Measurements from ENCODE around the gene ZFYVE26. TPM values are rescaled to one million over a fixed set of nuclear protein-coding genes. Genes with fewer than 3 reads are reported as not detected.

The ZFYVE26 gene
- total RNA-seq, 1 donor: 37.6 TPM

DNA sequence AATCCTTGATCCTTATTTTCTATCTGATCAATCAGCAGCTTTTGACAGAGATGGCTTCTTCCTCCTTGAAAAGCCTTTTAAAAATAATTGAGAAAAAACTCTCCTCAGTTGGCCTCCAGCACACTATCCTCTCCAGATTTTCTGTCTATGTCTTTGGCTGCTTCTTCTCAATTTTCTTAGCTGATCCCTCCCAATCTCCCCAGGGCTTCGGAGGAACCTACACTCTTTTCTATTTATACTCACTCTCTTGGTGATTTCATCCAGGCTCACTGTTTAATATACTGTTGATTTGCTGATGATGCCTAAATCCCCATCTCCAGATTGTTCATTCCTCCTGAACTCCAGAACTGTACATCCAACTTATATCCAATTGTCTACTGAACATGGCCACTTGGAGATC is 59.9 kb downstream of the ZFYVE26 start:
- Histone ChIP-seq H3K27me3 (ENCODE audit: insufficient read depth, low read length) (no peaks in the 10 kb centered on the region), H3K36me3 (ENCODE audit: insufficient read depth, low read length) (peaks cover 43% of the 10 kb centered on the region), H3K79me2 (ENCODE audit: insufficient read depth, low read length) (no peaks in the 10 kb centered on the region), H3K4me2 (ENCODE audit: insufficient read depth, low read length) (no peak overlapping the region), H2AFZ (ENCODE audit: low read length) (no peak overlapping the region), H3K27ac (ENCODE audit: low read depth, low read length) (no peak overlapping the region), H4K20me1 (ENCODE audit: insufficient read depth, low read length) (no peaks in the 10 kb centered on the region), H3K4me1 (ENCODE audit: insufficient read depth, low read length) (no peaks in the 10 kb centered on the region), H3K9me3 (ENCODE audit: low read depth, low read length) (no peaks in the 10 kb centered on the region), H3K4me3 (ENCODE audit: insufficient read depth, low read length) (no peak overlapping the region)
- DNase-seq (ENCODE audit: insufficient read length, low spot score, missing footprints): no peak
- TF ChIP-seq, protein P1, sequence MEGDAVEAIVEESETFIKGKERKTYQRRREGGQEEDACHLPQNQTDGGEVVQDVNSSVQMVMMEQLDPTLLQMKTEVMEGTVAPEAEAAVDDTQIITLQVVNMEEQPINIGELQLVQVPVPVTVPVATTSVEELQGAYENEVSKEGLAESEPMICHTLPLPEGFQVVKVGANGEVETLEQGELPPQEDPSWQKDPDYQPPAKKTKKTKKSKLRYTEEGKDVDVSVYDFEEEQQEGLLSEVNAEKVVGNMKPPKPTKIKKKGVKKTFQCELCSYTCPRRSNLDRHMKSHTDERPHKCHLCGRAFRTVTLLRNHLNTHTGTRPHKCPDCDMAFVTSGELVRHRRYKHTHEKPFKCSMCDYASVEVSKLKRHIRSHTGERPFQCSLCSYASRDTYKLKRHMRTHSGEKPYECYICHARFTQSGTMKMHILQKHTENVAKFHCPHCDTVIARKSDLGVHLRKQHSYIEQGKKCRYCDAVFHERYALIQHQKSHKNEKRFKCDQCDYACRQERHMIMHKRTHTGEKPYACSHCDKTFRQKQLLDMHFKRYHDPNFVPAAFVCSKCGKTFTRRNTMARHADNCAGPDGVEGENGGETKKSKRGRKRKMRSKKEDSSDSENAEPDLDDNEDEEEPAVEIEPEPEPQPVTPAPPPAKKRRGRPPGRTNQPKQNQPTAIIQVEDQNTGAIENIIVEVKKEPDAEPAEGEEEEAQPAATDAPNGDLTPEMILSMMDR (IDR thresholded peaks at IDR 0.05; ENCODE audit: extremely low read depth, low read depth, low read length): no peak

DNA sequence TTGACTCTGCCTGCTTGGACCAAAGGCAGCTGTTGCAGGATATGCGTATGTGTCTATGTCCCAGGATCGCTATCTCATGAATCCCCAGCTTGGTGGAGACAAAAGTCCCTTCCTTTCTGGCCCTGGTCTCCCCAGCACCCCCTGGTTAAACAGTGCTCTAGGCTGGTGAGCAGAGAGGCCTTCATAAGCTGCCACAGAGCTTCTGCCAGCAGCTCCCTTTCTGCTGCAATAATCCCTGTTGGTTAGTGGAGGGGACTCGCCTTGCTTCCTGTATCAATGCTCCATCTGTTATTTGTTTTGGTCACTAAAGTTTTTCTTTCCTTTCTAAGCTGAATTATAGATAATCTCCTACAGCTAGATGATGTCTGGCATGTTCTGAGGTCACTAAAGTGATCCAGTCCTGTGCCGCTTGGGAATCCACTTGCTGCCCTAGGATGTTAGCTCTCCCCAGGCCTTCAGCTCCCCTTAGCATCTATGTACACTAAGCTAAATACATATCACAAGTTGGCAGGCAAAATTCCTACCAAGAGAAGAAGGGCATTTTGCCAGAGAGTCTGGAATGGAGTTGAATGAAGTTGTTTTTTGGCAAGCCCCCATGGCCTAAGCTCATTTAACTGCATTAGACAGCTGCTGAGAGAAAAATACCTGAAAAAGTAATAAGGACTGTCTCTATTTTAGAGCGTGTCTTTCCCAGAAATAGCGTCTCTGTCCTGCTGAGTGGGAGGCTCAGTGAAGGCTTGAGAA is 66.9 kb downstream of the ZFYVE26 start:
- no peaks in the 10 kb centered on the region for H3K79me2 ChIP-seq (ENCODE audit: insufficient read depth, low read length)
- peak; percentile 56 for DNase-seq (ENCODE audit: insufficient read length, low spot score, missing footprints)

DNA sequence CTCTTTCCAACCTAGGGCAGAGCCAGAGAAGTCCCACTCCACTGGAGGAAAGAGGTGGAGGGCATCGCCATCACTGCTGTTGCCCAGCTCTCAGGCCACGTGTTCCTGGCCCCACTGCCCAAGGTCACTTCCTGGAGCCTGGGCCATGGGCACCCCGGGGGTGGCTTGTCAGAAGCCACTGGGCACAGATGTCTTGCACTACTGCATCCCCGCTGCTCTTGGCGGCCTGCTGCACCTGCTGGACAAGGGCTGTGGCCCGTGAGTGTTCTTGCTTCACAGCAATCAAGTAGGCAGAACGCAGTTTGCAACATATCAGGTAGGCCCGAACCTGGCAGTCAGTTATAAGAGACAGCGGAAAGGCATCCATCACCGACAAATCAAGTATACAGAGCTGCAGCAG is 68.1 kb downstream of the ZFYVE26 start:
- no peaks in the 10 kb centered on the region for H3K27me3 ChIP-seq (ENCODE audit: insufficient read depth, low read length)
- H3K4me1 ChIP-seq (ENCODE audit: insufficient read depth, low read length): no peaks in the 10 kb centered on the region
- H3K79me2 ChIP-seq (ENCODE audit: insufficient read depth, low read length): no peaks in the 10 kb centered on the region
- H3K4me3 ChIP-seq (ENCODE audit: insufficient read depth, low read length): no peak overlapping the region
- peaks cover 39% of the 10 kb centered on the region for H3K36me3 ChIP-seq (ENCODE audit: insufficient read depth, low read length)
- no peak overlapping the region for H2AFZ ChIP-seq (ENCODE audit: low read length)
- no peak for DNase-seq (ENCODE audit: insufficient read length, low spot score, missing footprints)
- TF ChIP-seq, protein P1 (IDR thresholded peaks at IDR 0.05; ENCODE audit: extremely low read depth, low read depth, low read length): no peak
- no peak overlapping the region for H3K4me2 ChIP-seq (ENCODE audit: insufficient read depth, low read length)
- no peaks in the 10 kb centered on the region for H4K20me1 ChIP-seq (ENCODE audit: insufficient read depth, low read length)
- no peaks in the 10 kb centered on the region for H3K9me3 ChIP-seq (ENCODE audit: low read depth, low read length)
- H3K27ac ChIP-seq (ENCODE audit: low read depth, low read length): no peak overlapping the region

More for the DNA sequence above, 66.9 kb downstream of the ZFYVE26 start:
- peaks cover 49% of the 10 kb centered on the region for H3K36me3 ChIP-seq (ENCODE audit: insufficient read depth, low read length)
- no peak overlapping the region for H3K4me3 ChIP-seq (ENCODE audit: insufficient read depth, low read length)
- H3K4me1 ChIP-seq (ENCODE audit: insufficient read depth, low read length): no peaks in the 10 kb centered on the region
- no peak overlapping the region for H3K27ac ChIP-seq (ENCODE audit: low read depth, low read length)
- TF ChIP-seq, protein P1 (IDR thresholded peaks at IDR 0.05; ENCODE audit: extremely low read depth, low read depth, low read length): no peak
- no peaks in the 10 kb centered on the region for H3K9me3 ChIP-seq (ENCODE audit: low read depth, low read length)
- H2AFZ ChIP-seq (ENCODE audit: low read length): no peak overlapping the region
- H4K20me1 ChIP-seq (ENCODE audit: insufficient read depth, low read length): no peaks in the 10 kb centered on the region
- no peak overlapping the region for H3K4me2 ChIP-seq (ENCODE audit: insufficient read depth, low read length)
- no peaks in the 10 kb centered on the region for H3K27me3 ChIP-seq (ENCODE audit: insufficient read depth, low read length)

DNA sequence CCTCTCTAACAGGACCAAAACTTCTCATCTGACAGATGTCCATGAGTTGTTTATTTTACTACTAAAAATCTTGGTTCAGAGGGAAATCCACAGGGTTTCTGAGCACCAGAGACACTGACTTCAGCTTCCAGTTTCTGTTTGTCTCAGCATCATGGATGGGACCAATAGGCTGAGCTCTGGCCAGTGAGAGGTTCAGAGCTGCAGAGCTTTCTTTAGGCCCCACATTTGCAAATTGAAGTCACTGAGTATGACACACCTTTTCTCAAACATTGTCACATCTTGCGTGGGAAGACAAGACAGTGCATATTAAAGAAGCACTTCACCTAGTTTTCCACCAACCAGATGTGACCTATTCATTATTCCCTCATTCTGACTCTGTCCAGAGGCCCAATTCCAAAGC is 69.5 kb downstream of the ZFYVE26 start:
- no peak overlapping the region for H3K4me2 ChIP-seq (ENCODE audit: insufficient read depth, low read length)
- no peak overlapping the region for H2AFZ ChIP-seq (ENCODE audit: low read length)
- no peaks in the 10 kb centered on the region for H4K20me1 ChIP-seq (ENCODE audit: insufficient read depth, low read length)
- no peak for DNase-seq (ENCODE audit: insufficient read length, low spot score, missing footprints)
- TF ChIP-seq, protein P1 (IDR thresholded peaks at IDR 0.05; ENCODE audit: extremely low read depth, low read depth, low read length): no peak
- H3K79me2 ChIP-seq (ENCODE audit: insufficient read depth, low read length): no peaks in the 10 kb centered on the region
- no peak overlapping the region for H3K27ac ChIP-seq (ENCODE audit: low read depth, low read length)
- no peaks in the 10 kb centered on the region for H3K9me3 ChIP-seq (ENCODE audit: low read depth, low read length)
- peaks cover 28% of the 10 kb centered on the region for H3K36me3 ChIP-seq (ENCODE audit: insufficient read depth, low read length)
- no peak overlapping the region for H3K4me3 ChIP-seq (ENCODE audit: insufficient read depth, low read length)
- no peaks in the 10 kb centered on the region for H3K27me3 ChIP-seq (ENCODE audit: insufficient read depth, low read length)
- no peaks in the 10 kb centered on the region for H3K4me1 ChIP-seq (ENCODE audit: insufficient read depth, low read length)
